ENCODE measurements around the gene POLG.

DNA sequence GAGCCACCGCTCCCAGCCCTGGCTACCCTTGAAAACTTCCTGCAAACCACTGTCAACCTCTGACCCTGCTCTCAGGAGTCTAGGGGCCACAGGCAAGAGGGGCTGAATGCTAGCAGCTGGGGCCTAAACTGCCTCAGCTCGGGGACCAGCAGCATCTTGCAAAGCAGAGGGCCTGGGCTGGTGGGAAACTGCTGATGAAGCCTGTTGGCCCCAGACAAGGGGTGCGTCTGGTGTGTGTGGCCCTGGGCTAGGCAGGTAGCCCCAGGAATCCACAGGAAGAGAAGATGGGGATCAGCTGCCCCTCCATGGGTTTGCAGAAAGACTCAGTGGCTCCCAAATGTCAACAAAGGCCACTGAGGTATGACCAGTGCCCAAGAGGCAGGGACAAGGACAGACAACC is 8.2 kb upstream of the POLG start:
- TF ChIP-seq, protein P1, sequence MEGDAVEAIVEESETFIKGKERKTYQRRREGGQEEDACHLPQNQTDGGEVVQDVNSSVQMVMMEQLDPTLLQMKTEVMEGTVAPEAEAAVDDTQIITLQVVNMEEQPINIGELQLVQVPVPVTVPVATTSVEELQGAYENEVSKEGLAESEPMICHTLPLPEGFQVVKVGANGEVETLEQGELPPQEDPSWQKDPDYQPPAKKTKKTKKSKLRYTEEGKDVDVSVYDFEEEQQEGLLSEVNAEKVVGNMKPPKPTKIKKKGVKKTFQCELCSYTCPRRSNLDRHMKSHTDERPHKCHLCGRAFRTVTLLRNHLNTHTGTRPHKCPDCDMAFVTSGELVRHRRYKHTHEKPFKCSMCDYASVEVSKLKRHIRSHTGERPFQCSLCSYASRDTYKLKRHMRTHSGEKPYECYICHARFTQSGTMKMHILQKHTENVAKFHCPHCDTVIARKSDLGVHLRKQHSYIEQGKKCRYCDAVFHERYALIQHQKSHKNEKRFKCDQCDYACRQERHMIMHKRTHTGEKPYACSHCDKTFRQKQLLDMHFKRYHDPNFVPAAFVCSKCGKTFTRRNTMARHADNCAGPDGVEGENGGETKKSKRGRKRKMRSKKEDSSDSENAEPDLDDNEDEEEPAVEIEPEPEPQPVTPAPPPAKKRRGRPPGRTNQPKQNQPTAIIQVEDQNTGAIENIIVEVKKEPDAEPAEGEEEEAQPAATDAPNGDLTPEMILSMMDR (conservative IDR thresholded peaks at IDR 0.05; ENCODE audit: low read depth in 2 of 2), result no peak
- TF ChIP-seq POLR2AphosphoS5 (IDR thresholded peaks at IDR 0.05; ENCODE audit: low read depth) (no peak), EZH2 (IDR thresholded peaks at IDR 0.05; ENCODE audit: low read depth, unreplicated experiment) (no peak)
- TF ChIP-seq, protein P2, sequence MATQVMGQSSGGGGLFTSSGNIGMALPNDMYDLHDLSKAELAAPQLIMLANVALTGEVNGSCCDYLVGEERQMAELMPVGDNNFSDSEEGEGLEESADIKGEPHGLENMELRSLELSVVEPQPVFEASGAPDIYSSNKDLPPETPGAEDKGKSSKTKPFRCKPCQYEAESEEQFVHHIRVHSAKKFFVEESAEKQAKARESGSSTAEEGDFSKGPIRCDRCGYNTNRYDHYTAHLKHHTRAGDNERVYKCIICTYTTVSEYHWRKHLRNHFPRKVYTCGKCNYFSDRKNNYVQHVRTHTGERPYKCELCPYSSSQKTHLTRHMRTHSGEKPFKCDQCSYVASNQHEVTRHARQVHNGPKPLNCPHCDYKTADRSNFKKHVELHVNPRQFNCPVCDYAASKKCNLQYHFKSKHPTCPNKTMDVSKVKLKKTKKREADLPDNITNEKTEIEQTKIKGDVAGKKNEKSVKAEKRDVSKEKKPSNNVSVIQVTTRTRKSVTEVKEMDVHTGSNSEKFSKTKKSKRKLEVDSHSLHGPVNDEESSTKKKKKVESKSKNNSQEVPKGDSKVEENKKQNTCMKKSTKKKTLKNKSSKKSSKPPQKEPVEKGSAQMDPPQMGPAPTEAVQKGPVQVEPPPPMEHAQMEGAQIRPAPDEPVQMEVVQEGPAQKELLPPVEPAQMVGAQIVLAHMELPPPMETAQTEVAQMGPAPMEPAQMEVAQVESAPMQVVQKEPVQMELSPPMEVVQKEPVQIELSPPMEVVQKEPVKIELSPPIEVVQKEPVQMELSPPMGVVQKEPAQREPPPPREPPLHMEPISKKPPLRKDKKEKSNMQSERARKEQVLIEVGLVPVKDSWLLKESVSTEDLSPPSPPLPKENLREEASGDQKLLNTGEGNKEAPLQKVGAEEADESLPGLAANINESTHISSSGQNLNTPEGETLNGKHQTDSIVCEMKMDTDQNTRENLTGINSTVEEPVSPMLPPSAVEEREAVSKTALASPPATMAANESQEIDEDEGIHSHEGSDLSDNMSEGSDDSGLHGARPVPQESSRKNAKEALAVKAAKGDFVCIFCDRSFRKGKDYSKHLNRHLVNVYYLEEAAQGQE (IDR thresholded peaks at IDR 0.05; ENCODE audit: unreplicated experiment), result no peak

Data from GM23338 (cell line).